HepG2 (cell line): Measurements from ENCODE around the gene SPSB1. TPM values are rescaled to one million over a fixed set of nuclear protein-coding genes. Genes with fewer than 3 reads are reported as not detected.

ENCODE experiments used
- ATAC-seq: fragments of 200-7000 bp; cut with Tn5 transposase; 3 replicates; pipeline ENCODE4 v1.9.1; 2020; ENCODE audit warnings: mild to moderate bottlenecking, moderate library complexity
- BruUV-seq: library from RNA; stranded (reverse); fragments of 400-500 nt; replicated peaks from 2 replicates; lab custom pipeline; 2021; lab: Mats Ljungman, UMichigan
- CTCF ChIA-PET: fragments of 300-600 bp; formaldehyde crosslinking; extraction: SDS; loops from one replicate; lab custom pipeline; 2021; ENCODE audit warnings: low total read pairs, inconsistent platforms, low intra/inter-chr PET ratio; lab: Yijun Ruan, JAX
- POLR2A ChIA-PET: fragments of 350-600 bp; sonication (Branson Sonifier 250); formaldehyde crosslinking; loops from one replicate; lab custom pipeline; 2020; ENCODE audit warnings: antibody characterized with exemption, inconsistent platforms; lab: Yijun Ruan, JAX
- DNase-seq: peaks from one replicate; pipeline ENCODE4 v3.0.0-alpha.2; 2015; ENCODE audit warnings: low spot score
- FAIRE-seq: peaks from 3 replicates; lab custom pipeline; 2011; peaks lifted over from hg19 to GRCh38; lab: Jason Lieb, UNC
- H2AFZ ChIP-seq: one replicate; pipeline ENCODE4 v1.6.1; 2011; ENCODE audit warnings: low read length, inconsistent platforms
- H3K27ac ChIP-seq: fragments of 300-600 bp; 3 replicates; pipeline ENCODE4 v1.8.0; 2011; ENCODE audit warnings: mixed run types, mild to moderate bottlenecking, mixed read lengths, low read length, inconsistent platforms; ENCODE audit not compliant: insufficient read depth; ENCODE audit errors: extremely low read length
- H3K27me3 ChIP-seq, 2 experiments: fragments of 200-600 bp in 1 of 2; 2 replicates in 1 of 2; 3 replicates in 1 of 2; pipeline versions ENCODE4 v1.6.0 to v1.8.0; 2011; ENCODE audit warnings: low read length in 2 of 2, mild to moderate bottlenecking in 2 of 2, moderate library complexity in 2 of 2, inconsistent platforms in 1 of 2; ENCODE audit not compliant: insufficient read depth in 2 of 2, control insufficient read depth in 1 of 2
- H3K36me3 ChIP-seq, 2 experiments: fragments of 200-600 bp in 1 of 2; replicated peaks in 1 of 2; 2 replicates in 1 of 2; 3 replicates in 1 of 2; pipeline versions ENCODE4 v1.5.1 to v1.8.0; 2011; ENCODE audit warnings: low read length in 2 of 2, inconsistent platforms in 1 of 2; ENCODE audit not compliant: insufficient read depth in 2 of 2, control insufficient read depth in 1 of 2
- H3K4me1 ChIP-seq: 2 replicates; pipeline ENCODE4 v1.5.1; 2012; ENCODE audit warnings: low read length, inconsistent platforms; ENCODE audit not compliant: insufficient read depth
- H3K4me2 ChIP-seq: 2 replicates; pipeline ENCODE4 v1.6.0; 2011; ENCODE audit warnings: low read depth, low read length, inconsistent platforms
- H3K4me3 ChIP-seq, 3 experiments: fragments of 200-600 bp in 1 of 3; sonication (generic), shearing (Covaris generic) in 1 of 3; replicated peaks in 1 of 3; 2 replicates each; pipeline ENCODE4 v1.5.1; 2011 to 2016; ENCODE audit warnings: low read length in 3 of 3, inconsistent platforms in 2 of 3, low read depth in 2 of 3, mild to moderate bottlenecking in 2 of 3, control low read depth in 1 of 3, mixed read lengths in 1 of 3; ENCODE audit not compliant: insufficient read depth in 1 of 3
- H3K79me2 ChIP-seq: one replicate; pipeline ENCODE4 v1.6.1; 2011; ENCODE audit warnings: low read length, inconsistent platforms; ENCODE audit not compliant: insufficient read depth
- H3K9ac ChIP-seq: 2 replicates; pipeline ENCODE4 v1.6.0; 2011; ENCODE audit warnings: mild to moderate bottlenecking, low read depth, low read length, inconsistent platforms; ENCODE audit not compliant: insufficient read depth
- H3K9me3 ChIP-seq: 2 replicates; pipeline ENCODE4 v1.5.1; 2012; ENCODE audit warnings: mild to moderate bottlenecking, low read length
- H4K20me1 ChIP-seq: 2 replicates; pipeline ENCODE4 v1.6.0; 2011; ENCODE audit warnings: inconsistent platforms, mild to moderate bottlenecking, low read length, moderate library complexity; ENCODE audit not compliant: insufficient read depth
- DPF2 ChIP-seq: sonication (generic); formaldehyde crosslinking; IDR thresholded peaks from 2 replicates; pipeline ENCODE4 v1.4.0; 2020; ENCODE audit warnings: mild to moderate bottlenecking, low read depth, missing genetic modification reagents, borderline replicate concordance
- ELF4 ChIP-seq: sonication (generic); formaldehyde crosslinking; IDR thresholded peaks from 2 replicates; pipeline ENCODE4 v1.5.0; 2020; ENCODE audit warnings: missing genetic modification reagents, mild to moderate bottlenecking, moderate library complexity, borderline replicate concordance
- MTF1 ChIP-seq: sonication (generic); formaldehyde crosslinking; IDR thresholded peaks from 2 replicates; pipeline ENCODE4 v1.5.0; 2020; ENCODE audit warnings: missing genetic modification reagents
- SIN3B ChIP-seq: fragments of 150-350 bp; IDR thresholded peaks from 2 replicates; pipeline ENCODE4 v1.6.1; 2014; ENCODE audit warnings: low read length
- WIZ ChIP-seq: sonication (generic); formaldehyde crosslinking; IDR thresholded peaks from 2 replicates; pipeline ENCODE4 v1.5.1; 2020; ENCODE audit warnings: mild to moderate bottlenecking, missing genetic modification reagents
- ZBTB21 ChIP-seq: sonication (generic); formaldehyde crosslinking; IDR thresholded peaks from 2 replicates; pipeline ENCODE4 v1.4.0; 2020; ENCODE audit warnings: missing genetic modification reagents
- ZNF124 ChIP-seq: sonication (generic); formaldehyde crosslinking; IDR thresholded peaks from 2 replicates; pipeline ENCODE4 v1.4.0; 2020; ENCODE audit warnings: missing genetic modification reagents
- ZNF230 ChIP-seq: sonication (generic); formaldehyde crosslinking; IDR thresholded peaks from 2 replicates; pipeline ENCODE4 v1.4.0; 2020; ENCODE audit warnings: mild to moderate bottlenecking, missing genetic modification reagents
- ZNF672 ChIP-seq: sonication (generic); formaldehyde crosslinking; IDR thresholded peaks from 2 replicates; pipeline ENCODE4 v1.8.1; 2022; ENCODE audit warnings: missing genetic modification reagents
- ZNF782 ChIP-seq: sonication (generic); formaldehyde crosslinking; IDR thresholded peaks from 2 replicates; pipeline ENCODE4 v1.4.0; 2020; ENCODE audit warnings: missing genetic modification reagents, mild to moderate bottlenecking, borderline replicate concordance
- ZNF841 ChIP-seq: sonication (generic); formaldehyde crosslinking; IDR thresholded peaks from 2 replicates; pipeline ENCODE4 v1.8.1; 2023; ENCODE audit warnings: missing genetic modification reagents, borderline replicate concordance
- WGBS: methylation state at CpG from one replicate; pipeline ENCODE4 v1.1.6; 2017; ENCODE audit warnings: low lambda C conversion rate; 5-methylcytosine and 5-hydroxymethylcytosine counted together
- in situ Hi-C: cut with HindIII; loops from 2 replicates; pipeline ENCODE4 v1.10.0; 2017; ENCODE audit warnings: low pct_unique_long_range_greater_than_20kb; ENCODE audit not compliant: extremely low pct_ligation_motif_present
- intact Hi-C: fragments of 100-400 bp; cut with micrococcal nuclease; formaldehyde crosslinking; loops from one replicate; pipeline ENCODE4 v1.10.0; 2022; ENCODE audit not compliant: unreplicated experiment
- polyA plus RNA-seq, 8 experiments: library from polyadenylated mRNA; depleted of rRNA in 3 of 8; stranded (reverse) in 7 of 8; unstranded in 1 of 8; fragments of >200 nt; fragmentation: Illumina TruSeq in 4 of 8; extraction: Trizol in 4 of 8; gene quantifications; 2 replicates each; pipeline versions ENCODE4 v1.2.1 to v1.2.3, GENCODE V29; 2011 to 2016; ENCODE audit warnings: low read depth in 4 of 8, missing spikeins in 1 of 8, mixed read lengths in 1 of 8; ENCODE audit not compliant: insufficient read depth in 1 of 8
- total RNA-seq, 5 experiments: library from RNA; depleted of rRNA; stranded (reverse); fragments of >200 nt; fragmentation: Illumina TruSeq; extraction: Trizol; gene quantifications; 2 replicates each; pipeline ENCODE4 v1.2.3, GENCODE V29; 2016; ENCODE audit warnings: low read depth in 1 of 5
- TF ChIP-seq, protein P1 (sequence below): sonication (generic); formaldehyde crosslinking; IDR thresholded peaks from 2 replicates; pipeline ENCODE4 v1.5.1; 2020; ENCODE audit warnings: mild to moderate bottlenecking, missing genetic modification reagents, borderline replicate concordance

The SPSB1 gene
- total and polyA plus RNA-seq, 2 of the 13 experiments (the other 11 are each of a cell fraction or from before 2014, with no cell fraction given): 5.0 to 8.0 TPM

DNA sequence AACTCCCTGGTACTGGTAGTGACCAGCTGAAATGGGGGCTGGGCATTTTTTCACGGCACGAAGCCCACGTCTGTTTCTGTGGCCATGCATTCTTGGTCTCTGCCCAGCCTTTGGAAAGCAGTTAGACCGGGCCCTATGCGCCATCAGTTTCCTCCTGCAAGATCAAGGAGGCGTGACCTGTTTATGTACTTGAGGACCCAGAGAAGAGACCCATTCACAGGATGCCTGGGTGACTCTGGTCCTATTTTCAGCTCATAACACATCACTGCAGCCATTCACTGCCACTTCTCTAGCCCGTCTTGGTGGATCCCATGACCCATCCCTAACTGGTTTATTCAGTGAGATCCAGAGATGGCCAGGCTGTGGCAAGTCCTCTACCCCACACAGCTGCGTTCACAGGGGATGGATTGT is 70.4 kb downstream of the SPSB1 start (continued):
- TF ChIP-seq WIZ (CRISPR knock-in tag) (no peak), SIN3B (no peak)

DNA sequence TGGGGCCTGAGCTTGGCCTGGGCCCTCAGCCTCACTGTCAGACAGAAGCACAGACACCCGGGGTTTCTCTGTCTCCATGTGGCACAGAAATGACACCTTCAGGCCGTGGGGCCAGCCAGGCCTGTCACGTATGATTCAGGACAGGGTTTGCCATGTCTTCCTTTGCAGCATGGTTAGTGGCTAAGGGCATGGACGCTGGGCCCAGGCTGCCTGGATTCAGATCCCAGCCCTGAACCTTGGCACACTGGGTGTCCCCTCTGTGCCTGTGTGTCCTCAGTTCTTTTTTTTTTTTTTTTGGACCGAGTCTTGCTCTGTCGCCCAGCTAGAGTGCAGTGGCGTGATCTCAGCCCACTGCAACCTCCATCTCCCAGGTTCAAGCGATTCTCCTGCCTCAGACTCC is 73.6 kb downstream of the SPSB1 start:
- Histone ChIP-seq H3K79me2 (no peaks in the 10 kb centered on the region), H3K4me3 (no peak overlapping the region), H3K9me3 (no peaks in the 10 kb centered on the region), H3K9ac (no peak overlapping the region), H2AFZ (no peak overlapping the region), H3K27ac (no peak overlapping the region), H3K4me1 (peaks cover 6% of the 10 kb centered on the region), H3K4me2 (no peak overlapping the region), H3K36me3 (no peaks in the 10 kb centered on the region), H4K20me1 (no peaks in the 10 kb centered on the region), H3K27me3 (no peaks in the 10 kb centered on the region)
- ChIA-PET POLR2A (no interaction called here), CTCF (no interaction called here)
- FAIRE-seq (no peak), ATAC-seq (no peak), DNase-seq (no peak)
- TF ChIP-seq ELF4 (CRISPR knock-in tag) (no peak), ZNF672 (CRISPR knock-in tag) (no peak), MTF1 (CRISPR knock-in tag) (no peak), DPF2 (CRISPR knock-in tag) (no peak), ZNF841 (CRISPR knock-in tag) (no peak), ZNF230 (no peak), ZNF782 (CRISPR knock-in tag) (no peak), ZNF124 (CRISPR knock-in tag) (no peak), ZBTB21 (CRISPR knock-in tag) (no peak)
- TF ChIP-seq, protein P1, sequence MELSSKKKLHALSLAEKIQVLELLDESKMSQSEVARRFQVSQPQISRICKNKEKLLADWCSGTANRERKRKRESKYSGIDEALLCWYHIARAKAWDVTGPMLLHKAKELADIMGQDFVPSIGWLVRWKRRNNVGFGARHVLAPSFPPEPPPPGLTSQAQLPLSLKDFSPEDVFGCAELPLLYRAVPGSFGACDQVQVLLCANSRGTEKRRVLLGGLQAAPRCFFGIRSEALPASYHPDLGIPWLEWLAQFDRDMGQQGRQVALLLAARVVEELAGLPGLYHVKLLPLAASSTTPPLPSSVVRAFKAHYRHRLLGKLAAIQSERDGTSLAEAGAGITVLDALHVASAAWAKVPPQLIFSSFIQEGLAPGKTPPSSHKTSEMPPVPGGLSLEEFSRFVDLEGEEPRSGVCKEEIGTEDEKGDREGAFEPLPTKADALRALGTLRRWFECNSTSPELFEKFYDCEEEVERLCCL (CRISPR knock-in tag): no peak
- intact Hi-C loops (no loop called here), in situ Hi-C loops (no loop called here)
- WGBS: 96% methylated on average over 5 of the region's 8 CpGs
- no TSS peak for BruUV-seq
